Measurements from ENCODE around the gene ANKRD42.
"Not testable (repeated sequence)": the region's sequence is repeated elsewhere in the genome, so short reads cannot be mapped to it uniquely, and the experiment has no call there.

The ANKRD42 gene

DNA sequence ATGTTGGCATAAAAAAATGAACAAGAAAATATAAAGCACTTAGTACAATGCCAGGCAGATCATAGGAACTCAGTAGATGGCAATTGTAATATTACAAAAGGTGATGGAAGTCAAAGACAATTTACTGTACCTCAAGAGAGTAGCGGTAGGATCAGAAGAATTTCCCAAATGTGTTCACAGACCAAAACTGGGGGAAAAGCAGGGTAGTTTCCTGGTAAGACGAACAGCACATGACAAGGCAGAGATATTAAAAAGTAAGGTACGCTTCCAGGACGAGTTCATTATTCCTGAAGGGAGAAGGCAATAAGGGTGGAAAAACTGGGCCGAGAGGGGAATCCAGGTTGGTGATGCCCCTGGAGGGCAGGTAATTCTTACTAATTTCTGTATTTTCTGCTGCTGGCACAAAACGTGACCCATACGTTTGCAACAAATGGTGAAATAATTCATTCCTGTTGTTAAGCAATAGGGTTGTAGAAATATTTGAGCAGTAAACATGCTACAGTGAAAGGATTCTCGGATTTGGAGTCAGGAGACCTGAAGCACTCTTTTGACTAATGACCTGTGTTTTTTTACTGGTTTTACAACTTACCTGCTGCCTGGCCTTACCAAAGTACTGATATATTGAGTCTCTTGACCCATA lies 786 bp upstream of the ANKRD42 start:
- DNase-seq, result peak; percentile 45 to 69
- no peak for TF ChIP-seq POLR2A (IDR thresholded peaks at IDR 0.05; ENCODE audit: low read length)
- no peak for TF ChIP-seq GATA1 (IDR thresholded peaks at IDR 0.05; ENCODE audit: low read depth, low read length)

DNA sequence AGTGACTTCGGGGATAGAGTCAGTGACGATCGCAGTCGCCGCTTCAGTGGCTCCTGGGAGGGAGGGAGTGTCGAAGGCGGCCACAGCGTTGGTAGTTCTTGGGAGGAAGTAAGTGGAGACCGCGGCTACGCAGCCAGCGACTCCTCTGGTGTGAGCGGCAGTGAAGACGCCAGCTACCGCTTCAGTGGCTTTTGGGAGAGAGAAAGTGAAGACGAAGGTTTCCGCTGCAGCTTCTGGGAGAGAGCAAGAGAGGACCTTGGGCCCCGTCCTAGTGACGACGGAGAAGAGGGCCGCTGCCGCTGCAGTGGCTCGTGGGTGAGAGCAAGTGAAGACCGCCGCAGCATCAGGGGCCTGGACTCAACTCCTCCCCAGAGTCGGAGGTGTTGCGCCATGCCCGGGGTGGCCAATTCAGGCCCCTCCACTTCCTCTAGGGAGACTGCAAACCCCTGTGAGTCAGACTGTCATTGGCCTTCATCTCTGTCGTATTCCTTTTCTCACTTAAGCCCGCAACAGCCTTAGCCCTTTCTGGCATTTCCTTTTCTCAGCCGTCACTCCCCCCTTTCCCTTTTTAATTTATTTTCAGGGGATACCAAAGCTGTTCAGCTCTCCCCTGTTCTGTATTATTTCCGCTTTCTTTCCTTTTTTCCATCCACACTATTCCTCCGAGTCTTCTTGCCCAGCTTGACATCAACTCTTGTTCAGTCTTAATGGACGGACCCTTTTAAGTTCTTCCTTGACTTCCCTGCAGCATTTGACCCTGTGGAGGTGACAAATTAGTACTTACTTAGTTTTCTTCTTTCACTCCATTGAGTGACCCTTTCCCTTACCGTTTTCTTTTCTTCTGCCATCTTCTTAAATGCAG lies 1.0 kb downstream of the ANKRD42 start:
- DNase-seq, result peak; percentile 80
- TF ChIP-seq POLR2A (IDR thresholded peaks at IDR 0.05; ENCODE audit: low read length) (no peak), GATA1 (IDR thresholded peaks at IDR 0.05; ENCODE audit: low read depth, low read length) (no peak)

DNA sequence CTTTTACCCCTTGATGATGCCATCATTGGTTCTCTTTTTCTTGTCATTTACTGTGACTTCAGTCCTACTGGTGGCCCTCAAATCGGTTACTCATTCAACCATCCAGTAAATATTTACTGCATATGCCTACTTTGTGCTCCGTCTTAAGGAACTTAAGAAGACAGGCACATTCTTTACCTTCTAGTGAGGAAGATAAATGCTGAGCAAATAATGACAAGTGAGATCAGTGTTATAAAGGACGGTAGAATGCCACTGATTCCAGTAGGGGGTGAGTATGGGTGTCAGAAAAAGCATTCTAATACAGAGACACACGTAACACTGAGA lies 1.6 kb downstream of the ANKRD42 start:
- TF ChIP-seq POLR2A (IDR thresholded peaks at IDR 0.05; ENCODE audit: low read length) (no peak), GATA1 (IDR thresholded peaks at IDR 0.05; ENCODE audit: low read depth, low read length) (no peak)
- peak; percentile 33 to 46 for DNase-seq

DNA sequence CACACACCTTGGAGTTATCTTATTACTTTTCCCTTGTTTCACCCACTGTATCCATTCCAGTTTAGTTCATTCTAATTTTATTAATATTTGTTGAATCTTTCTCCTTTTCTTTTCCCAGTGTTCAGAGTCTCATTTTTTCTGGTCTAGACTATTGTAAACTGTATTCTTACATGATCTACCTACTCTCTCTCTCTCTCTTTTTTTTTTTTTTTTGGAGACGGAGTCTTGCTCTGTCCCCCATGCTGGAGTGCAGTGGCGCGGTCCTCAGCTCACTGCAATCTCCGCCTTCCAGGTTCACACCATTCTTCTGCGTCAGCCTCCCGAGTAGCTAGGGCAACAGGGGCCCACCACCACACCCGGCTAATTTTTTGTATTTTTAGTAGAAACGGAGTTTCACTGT lies 2.1 kb downstream of the ANKRD42 start:
- DNase-seq, result no peak
- no peak for TF ChIP-seq GATA1 (IDR thresholded peaks at IDR 0.05; ENCODE audit: low read depth, low read length)
- TF ChIP-seq POLR2A (IDR thresholded peaks at IDR 0.05; ENCODE audit: low read length), result no peak

DNA sequence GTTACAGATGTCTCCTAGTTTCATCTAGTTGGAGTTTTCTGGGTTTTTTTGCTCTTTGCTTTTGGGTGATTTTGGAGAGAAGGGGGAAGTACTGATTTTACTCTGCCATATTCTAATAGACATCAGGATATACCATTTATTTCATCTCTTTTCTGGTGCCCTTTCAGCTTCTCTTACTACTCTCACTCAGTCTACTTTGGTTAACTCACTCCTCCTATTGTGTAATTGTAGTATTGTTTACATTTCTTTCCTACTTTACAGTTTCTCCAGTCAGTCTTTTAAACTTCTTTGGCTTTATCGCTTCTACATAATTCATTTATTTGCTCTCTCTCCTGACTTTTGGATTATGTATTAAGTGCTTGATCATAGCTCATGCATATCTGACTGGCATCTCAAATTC lies 6.5 kb downstream of the ANKRD42 start:
- no peak for DNase-seq
- TF ChIP-seq GATA1 (IDR thresholded peaks at IDR 0.05; ENCODE audit: low read depth, low read length) (no peak), POLR2A (IDR thresholded peaks at IDR 0.05; ENCODE audit: low read length) (no peak)

DNA sequence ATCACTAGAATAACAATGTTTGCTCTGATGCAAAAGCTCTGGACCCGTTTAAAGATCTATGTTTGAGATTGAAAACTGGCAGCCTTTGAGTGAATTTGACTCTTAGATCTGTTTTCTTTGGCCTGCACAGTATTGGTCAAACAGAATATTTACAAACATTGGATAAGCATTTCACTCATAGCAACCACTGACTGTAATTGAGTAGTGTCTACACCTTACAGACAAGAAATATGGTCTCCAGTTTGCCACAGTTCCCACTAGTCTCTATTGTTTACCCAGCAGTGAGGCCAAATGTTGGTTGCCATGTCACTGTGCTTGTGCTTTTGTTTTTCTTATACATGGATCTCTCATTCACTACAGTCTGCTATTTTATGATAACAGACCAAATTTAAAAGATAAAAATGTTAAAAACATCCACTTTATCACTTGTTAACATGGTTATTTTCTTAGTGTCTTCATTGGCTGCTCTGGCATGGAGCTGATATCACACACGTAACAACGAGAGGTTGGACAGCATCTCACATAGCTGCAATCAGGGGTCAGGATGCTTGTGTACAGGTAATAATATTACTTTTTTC lies 12.2 kb downstream of the ANKRD42 start:
- no peak for TF ChIP-seq POLR2A (IDR thresholded peaks at IDR 0.05; ENCODE audit: low read length)
- TF ChIP-seq GATA1 (IDR thresholded peaks at IDR 0.05; ENCODE audit: low read depth, low read length), result no peak

DNA sequence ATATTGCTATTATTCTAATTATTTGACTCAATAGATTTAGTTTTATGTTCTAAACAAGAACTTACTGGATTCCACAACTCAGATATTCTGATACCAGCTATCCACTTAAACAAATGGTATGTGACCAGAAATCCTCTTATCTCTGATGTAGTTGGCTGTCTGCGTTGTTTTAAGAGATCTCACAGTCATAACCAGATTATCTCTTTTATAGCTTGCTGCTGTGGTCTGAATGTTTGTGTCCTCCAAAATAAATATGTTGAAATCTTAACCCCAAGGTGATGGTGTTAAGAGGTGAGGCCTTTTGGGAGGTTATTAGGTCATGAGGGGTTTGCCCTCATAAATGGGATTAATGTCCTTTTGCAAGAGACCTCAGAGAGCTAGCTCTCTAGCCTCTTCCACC lies 12.7 kb downstream of the ANKRD42 start:
- peak in 1 of 2 experiments; percentile 69 for DNase-seq
- no peak for TF ChIP-seq POLR2A (IDR thresholded peaks at IDR 0.05; ENCODE audit: low read length)
- TF ChIP-seq GATA1 (IDR thresholded peaks at IDR 0.05; ENCODE audit: low read depth, low read length), result no peak

More for the DNA sequence above, 12.2 kb downstream of the ANKRD42 start:
- peak; percentile 32 to 79 for DNase-seq

DNA sequence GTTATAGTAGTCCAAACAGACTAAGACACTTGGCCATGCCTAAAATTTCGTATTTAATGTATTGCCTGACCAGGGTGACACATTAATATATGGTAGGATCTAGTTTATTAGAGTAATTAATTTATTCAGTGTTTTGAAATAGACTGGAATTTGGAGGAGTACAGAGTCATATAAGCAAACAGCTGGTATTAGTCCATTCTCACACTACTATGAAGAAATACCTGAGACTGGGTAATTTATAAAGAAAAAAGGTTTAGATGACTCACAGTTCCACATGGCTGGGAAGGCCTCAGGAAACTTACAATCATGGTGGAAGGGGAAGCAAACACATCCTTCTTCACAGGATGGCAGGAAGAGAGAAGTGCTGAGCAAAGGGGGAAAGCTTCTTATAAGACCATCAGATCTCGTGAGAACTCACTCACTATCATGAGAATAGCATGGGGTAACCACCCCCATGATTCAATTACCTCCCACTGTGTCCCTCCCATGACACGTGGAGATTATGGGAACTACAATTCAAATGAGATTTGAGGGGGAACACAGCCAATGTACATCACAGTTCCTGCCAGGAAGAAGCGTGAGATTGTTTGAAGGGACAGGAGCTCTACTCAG lies 13.4 kb downstream of the ANKRD42 start:
- not testable (repeated sequence) for DNase-seq

DNA sequence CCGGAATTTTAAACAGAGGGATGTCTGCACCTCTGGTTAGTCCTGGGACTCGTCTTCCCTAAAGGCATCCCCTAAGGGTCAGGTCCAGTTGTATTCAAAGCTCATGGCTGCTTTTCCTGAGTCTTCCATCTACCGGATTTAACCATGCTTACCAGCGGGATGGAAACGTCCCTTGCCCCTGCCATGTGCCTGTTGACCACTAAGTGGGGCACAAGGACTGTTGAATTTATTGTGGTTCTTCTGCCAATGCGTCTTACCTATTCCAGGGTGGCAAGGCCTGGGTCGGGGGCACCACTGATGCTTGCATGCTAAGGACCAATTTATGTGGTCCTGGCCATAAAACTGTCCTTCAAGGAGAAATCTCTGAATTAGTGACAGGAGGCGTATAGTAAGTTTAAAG lies 25.6 kb downstream of the ANKRD42 start:
- TF ChIP-seq POLR2A (IDR thresholded peaks at IDR 0.05; ENCODE audit: low read length), result no peak
- TF ChIP-seq GATA1 (IDR thresholded peaks at IDR 0.05; ENCODE audit: low read depth, low read length), result no peak
- DNase-seq, result no peak

DNA sequence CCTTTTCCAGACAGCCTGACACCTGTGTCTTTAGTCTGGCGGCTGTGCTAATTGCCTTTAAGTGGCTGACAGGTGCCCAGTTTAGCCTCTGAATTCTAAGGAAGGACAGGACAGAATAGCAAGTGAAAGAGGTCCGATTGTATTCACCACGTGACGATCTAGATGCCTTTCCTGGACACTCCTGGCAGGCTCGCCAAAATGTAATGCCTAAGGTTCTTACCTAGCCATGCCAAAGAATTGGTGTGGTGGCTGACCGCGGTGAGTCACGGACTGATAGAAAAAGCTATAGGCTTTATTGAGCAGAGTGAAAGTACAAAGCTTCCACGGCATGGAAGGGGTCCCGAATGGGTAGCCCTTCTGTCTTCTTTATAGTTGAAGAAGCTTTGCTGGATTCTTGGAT lies 26.7 kb downstream of the ANKRD42 start:
- no peak for TF ChIP-seq POLR2A (IDR thresholded peaks at IDR 0.05; ENCODE audit: low read length)
- no peak for TF ChIP-seq GATA1 (IDR thresholded peaks at IDR 0.05; ENCODE audit: low read depth, low read length)
- no peak for DNase-seq

DNA sequence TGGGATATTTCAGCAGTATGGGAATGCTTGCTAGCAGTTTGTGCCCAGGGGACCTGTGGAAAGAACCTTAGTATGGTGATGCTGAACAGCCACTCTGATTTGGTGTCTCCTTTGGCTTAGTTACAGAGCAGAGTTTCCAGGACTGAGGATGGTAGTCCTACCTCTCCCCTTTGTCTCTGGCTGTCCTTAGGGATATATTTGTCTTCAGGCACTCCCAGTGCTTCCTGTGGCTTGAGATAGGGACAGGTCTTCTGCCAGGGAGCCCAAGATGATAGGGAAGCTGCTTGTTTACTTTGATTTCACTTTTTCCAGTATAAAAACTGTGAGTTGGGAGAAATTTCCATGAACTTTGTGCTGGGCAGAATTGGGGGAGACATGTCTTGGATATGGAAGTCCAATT lies 28.2 kb downstream of the ANKRD42 start:
- DNase-seq, result no peak
- TF ChIP-seq GATA1 (IDR thresholded peaks at IDR 0.05; ENCODE audit: low read depth, low read length) (no peak), POLR2A (IDR thresholded peaks at IDR 0.05; ENCODE audit: low read length) (no peak)

DNA sequence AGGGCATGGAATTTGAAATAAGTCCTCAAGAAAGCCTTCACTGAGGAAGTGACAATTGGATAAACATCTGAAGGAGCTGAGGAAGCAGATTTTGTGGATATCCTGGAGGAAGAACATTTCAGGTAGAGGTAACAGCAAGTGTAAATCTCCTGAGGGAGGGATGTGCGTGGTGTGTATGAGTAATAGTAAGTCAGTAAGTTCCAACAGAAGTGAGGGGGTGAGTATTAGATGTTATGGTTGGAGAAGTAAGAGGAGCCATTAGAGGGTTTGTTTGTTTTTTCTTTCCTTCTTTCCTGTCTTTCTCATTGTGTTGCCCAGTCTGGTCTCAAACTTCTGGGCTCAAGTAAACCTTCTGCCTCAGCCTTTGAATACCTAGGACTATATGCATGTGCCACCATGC lies 29.0 kb downstream of the ANKRD42 start:
- DNase-seq, result no peak
- TF ChIP-seq GATA1 (IDR thresholded peaks at IDR 0.05; ENCODE audit: low read depth, low read length) (no peak), POLR2A (IDR thresholded peaks at IDR 0.05; ENCODE audit: low read length) (no peak)

DNA sequence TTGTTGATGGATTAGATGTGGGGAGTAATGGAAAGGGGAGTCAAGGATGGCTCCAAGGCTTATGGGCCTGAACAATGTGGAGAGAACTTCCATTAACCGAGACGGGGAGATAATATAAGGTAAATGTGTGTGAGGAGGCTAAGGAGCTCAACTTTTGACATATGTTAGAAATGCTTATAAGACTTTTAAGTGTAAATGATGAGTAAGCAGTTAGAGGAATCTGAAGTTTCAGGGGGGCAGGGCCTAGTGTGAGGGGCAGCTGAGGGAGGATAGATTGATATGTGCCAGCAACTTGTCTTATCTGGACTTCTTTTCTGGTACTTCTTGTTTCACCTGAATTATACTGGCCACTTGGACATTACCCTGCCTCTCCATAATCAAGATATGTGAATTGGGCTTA lies 29.9 kb downstream of the ANKRD42 start:
- TF ChIP-seq GATA1 (IDR thresholded peaks at IDR 0.05; ENCODE audit: low read depth, low read length) (no peak), POLR2A (IDR thresholded peaks at IDR 0.05; ENCODE audit: low read length) (no peak)
- no peak for DNase-seq

DNA sequence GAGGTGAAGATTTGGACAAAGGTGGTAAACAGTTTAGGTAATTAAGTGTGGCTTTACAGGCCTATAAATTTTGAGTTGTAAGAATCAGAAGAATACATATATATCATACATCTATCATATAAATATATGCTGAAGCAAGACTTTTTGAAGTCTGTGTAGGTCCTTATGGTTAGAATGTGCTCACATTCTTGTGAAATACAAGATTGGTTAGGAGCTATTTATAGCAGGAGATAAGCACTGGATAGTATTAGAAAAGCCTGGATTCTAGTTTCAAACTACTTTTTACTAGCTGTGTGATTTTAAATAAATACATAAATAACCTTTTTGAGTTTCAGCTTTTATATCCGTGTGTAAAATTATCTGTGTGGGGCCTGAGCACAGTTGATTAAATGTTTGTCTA lies 42.3 kb downstream of the ANKRD42 start:
- TF ChIP-seq POLR2A (IDR thresholded peaks at IDR 0.05; ENCODE audit: low read length) (no peak), GATA1 (IDR thresholded peaks at IDR 0.05; ENCODE audit: low read depth, low read length) (no peak)
- no peak for DNase-seq
